HG03064 (cell line): ENCODE data around the gene SLC66A1.
"Not testable (repeated sequence)": the region's sequence is repeated elsewhere in the genome, so short reads cannot be mapped to it uniquely, and the experiment has no call there.

ENCODE experiments used
- ATAC-seq: cut with Tn5 transposase; IDR thresholded peaks from one replicate; pipeline ENCODE4 v1.9.1; 2021; ENCODE audit warnings: low read depth; ENCODE audit not compliant: unreplicated experiment

SLC66A1 gene, protein sequence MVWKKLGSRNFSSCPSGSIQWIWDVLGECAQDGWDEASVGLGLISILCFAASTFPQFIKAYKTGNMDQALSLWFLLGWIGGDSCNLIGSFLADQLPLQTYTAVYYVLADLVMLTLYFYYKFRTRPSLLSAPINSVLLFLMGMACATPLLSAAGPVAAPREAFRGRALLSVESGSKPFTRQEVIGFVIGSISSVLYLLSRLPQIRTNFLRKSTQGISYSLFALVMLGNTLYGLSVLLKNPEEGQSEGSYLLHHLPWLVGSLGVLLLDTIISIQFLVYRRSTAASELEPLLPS

DNA sequence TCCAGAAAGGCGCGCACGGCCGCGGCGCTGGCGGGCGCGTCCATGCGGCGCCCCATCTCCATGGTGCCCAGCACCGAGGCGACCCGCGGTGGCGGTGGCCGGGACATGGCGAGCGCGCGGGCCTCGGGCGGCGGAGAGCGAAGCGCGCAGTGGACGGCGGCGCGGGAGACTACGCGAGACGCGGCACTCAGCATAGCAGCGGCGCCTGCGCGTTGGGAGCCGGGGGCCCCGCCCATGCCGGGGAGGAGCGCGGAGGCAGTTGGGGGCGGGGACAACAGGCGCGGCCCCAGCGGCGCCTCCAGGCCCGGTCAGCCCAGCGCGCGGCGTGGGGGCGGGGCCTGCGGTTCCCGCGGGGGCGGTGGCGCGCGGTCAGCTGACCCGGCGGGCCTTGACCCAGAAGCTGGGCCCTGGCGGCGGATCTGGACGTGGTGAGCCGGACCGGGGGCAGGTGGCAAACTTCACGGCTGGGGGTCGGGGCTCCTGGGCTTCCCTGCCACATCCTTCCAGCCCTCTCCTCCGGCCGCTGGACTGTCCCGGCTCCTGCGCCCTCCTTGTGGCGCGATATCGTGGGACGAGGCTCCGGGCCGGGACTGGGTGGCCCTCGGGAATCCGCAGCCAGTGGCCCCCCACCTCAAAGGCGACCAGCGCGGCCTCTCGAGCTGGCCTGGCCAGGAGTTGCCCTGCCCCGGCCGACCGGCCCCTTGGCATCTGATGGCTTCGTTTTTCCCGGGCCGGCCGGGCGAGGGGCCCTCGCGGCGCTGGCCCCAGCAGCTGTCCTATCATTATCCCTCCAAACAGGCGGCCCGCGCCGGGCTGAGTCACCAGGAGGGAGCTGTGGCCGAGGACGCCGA lies at the start of gene SLC66A1, which contains the start of gene AKR7A2:
Gene SLC66A1, plus strand, starts transcription at position 396 of the 851 bp plus-strand sequence. CDS start 5,352 bp downstream, outside the sequence.
Gene AKR7A2, minus strand, starts transcription at position 214 of the 851 bp plus-strand sequence. Its CDS starts 20 bp downstream, at position 194.
- peak; percentile 64 for ATAC-seq

DNA sequence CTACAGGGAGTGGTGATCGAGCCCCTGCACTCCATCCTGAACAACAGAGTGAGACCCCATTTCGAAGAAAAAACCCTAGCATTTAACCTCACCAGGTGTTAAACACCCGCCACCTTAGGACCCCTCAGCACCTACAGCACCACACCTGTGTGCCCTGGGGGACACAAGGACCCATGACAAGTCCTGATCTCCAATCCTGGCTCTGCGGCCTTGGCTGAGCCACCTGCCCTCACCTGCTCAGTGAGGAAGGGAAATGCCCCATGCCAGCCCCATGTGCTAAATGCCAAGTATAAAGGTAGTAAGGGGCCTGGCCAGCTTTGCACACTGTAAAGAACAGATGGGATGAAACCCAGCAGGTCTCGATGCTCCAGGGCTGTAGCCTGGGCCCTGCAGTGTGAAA lies 49.4 kb upstream of the SLC66A1 start:
- ATAC-seq = no peak

DNA sequence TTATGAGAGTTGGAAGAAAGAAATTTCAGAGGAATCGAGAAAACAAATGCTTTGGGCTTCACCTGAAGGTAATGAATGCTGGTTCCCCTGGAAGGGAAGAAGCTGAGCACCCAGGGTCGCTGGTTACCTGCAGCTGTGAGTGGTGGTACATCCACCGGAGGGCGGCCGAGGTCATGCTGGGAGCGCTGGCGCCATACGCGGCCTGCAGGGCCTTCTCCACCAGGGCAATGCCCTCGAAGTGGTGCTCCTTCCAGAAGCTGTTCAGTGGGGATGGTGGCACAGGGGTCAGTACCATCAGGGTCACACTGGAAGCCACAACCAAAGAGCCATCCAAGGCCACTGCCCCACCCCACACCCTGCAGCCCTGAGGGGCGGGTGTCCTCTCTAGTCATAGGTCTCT lies 43.7 kb upstream of the SLC66A1 start:
- ATAC-seq = no peak

DNA sequence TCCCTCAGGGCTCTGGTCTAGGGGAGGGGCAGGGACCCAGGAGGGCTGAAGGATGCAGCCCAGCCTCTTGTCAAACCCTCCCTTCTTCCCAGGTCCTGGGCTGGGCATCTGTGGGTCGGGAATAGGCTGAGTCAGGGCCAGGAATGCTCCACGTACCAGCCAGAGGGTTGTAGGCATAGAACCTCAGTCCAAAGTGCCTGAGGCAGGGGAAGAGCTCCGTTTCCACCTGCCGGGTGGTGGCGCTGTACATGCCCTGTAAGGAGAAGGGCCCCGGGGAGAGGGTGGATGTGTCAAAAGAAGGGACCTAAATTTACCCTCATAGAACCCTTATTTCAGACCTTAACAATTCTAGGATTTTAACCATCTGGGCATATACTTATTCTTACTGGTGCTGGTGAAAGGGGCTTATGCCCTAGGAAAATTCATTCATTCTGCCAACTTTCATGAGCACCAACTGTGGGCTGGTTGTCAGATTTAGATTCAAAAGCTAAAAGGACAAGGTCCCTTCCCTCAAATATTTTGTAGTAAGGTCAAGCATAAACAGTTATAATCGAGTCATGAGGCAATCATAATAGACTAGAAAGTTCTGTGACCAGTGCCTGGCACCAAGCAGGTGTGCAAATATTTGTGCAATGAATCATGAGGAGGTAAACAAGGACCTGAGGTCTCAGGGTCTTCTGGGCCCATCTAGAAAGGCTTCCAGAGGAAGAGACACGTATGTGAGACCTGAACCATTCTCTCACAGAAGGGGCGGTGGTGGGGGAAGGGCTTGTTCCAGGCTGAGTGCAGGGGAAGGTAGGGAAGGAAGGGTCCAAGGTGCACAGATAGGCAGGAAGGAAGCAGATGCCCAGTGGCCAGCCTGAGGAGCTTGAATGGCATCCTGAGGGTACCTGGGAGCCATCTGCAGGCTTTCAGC lies 42.4 kb upstream of the SLC66A1 start:
- ATAC-seq = not testable (repeated sequence)

DNA sequence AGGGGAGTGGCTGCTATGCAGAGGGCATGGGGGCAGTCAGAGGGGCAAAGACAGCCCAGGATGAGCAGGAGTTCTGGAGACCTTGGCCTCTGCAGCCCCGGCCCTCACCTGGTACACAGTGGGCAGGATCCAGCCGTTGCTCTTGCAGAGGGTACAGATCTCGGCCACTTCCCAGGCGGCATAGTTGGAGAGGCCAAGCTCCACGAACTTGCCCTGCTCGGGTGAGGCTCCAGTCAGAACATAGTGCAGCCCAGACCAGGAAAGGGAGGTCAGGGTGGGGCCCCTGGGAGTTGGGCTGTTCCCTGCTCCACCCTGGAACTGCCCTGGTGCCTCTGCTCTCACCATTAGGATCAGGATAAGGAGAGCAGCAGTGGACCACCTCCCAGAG lies 41.8 kb upstream of the SLC66A1 start:
- not testable (repeated sequence) for ATAC-seq

DNA sequence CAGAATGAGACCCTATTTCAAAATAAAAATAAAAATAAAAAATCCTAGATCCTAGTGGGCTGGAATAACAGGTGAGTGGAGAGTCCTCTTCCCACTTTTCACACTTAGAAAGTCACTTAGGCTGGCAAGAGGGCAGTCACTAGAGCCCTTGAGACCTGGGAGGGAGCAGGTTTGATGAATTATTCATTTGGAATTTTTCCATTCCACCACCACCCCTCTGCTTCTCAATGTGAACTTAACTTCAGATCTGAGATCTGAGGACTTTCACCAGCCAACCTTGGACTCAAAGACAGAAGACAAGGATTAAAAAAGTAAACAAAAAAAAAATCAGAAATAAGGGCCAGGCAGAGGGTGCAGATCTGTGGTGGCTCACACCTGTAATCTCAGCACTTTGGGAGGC lies 40.1 kb upstream of the SLC66A1 start:
- no peak for ATAC-seq

DNA sequence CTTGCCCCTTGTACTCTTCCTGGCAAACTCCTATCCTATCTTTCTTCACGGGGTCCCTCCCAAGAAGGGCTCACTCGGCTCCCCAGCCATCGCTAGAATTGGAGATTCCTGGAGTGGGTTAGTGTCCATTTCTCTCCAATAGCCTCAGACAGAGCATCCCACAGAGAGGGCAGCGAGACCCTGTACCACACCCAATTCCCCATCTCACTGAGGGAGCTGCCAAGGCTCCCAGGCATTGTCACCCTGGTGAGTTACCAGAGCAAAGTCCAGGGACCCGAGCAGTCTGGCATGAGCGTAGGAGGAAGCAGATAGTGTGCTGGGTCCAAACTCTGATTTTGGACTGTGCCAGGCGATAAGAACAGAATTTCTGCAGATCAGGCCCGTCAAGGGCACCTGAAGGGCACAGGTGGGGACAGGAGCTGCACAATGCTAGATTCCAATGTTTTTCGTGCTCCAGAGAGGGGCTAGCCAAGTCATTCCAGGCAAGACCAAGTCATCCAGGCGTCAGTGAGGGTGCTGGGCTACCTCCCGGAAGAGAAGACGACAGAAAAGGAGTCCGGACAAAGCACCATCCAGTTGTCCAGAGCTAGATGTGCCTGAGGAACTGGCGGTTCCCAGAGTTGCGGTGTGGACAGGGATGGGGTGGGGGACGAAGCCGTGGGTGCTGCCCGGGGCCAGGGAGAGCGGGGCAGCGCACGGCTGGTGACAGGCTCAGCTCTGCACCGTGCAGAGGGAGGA lies 38.9 kb upstream of the SLC66A1 start:
- ATAC-seq = no peak

DNA sequence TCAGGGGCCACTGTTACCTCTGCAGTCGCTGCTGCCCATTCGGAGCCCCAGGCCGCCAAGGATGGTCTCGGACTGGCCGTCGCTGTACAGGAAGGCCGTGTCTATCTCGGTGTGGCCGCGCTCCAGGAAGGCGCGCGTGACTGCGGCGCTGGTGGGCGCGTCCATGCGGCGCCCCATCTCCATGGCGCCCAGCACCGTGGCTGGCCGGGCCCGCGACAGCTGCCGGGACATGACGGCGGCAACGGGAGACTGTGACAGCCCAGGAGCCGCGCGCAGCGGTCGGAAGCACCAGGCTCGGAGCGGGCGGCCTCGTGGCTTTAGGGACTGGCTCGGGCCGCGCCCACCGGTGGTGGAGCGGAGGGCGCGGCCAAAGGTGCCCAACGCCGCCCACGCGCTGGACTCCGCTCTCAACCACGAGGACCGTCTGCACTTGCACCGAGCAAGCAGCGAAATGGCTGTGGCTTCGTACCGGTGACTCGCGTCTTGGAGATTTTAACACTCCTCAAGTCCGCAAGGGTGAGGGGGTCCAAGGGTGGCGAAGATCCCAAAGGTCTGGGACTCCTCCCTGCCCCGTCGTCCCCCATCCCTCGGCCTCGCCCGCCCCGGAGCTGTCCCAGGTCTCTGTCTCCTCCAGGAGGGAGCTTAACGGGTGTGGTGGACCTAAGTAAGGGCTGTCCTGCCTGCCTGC lies 38.1 kb upstream of the SLC66A1 start:
- ATAC-seq = not testable (repeated sequence)

DNA sequence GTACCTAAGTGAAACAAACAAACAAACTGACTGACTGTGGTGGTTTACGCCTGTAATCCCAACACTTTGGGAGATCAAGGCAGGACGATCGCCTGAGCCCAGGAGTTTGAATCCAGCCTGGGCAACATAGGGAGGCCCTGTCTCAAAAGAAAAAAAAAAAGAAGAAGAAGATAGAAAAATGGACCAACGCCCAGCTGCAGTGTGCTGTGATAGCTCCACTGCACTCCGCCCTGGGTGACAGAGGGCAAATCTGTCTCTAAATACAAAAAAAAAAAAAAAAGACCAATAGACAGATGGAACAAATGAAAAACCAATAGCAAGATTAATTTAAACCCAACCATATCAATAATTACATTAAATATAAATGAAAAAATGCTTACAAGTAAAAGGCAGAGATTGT lies 37.5 kb upstream of the SLC66A1 start:
- no peak for ATAC-seq

DNA sequence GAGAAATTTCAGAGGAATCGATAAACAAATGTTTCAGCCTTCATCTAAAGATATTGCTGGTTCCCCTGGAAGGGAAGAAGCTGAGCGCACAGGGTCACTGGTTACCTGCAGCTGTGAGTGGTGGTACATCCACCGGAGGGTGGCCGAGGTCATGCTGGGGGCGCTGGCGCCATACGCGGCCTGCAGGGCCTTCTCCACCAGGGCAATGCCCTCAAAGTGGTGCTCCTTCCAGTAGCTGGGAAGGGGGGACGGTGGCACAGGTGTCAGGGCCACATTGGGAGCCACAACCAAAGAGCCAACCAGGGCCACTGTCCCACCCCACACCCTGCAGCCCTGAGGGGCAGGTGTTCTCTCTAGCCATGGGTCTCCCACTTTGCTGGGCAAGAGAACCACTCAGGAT lies 28.2 kb upstream of the SLC66A1 start:
- no peak for ATAC-seq

DNA sequence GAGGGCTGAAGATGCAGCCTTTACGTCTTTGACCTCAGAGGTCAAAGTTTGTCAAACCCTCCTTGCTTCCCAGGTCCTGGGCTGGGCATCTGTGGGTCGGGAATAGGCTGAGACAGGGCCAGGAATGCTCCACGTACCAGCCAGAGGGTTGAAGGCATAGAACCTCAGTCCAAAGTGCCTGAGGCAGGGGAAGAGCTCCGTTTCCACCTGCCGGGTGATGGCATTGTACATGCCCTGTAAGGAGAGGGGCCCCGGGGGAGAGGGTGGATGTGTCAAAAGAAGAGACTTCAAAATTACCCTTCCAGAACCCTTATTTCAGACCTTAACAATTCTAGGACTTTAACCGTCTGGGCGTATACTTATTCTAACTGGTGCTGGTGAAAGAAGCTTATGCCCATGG lies 27.2 kb upstream of the SLC66A1 start:
- ATAC-seq = no peak

DNA sequence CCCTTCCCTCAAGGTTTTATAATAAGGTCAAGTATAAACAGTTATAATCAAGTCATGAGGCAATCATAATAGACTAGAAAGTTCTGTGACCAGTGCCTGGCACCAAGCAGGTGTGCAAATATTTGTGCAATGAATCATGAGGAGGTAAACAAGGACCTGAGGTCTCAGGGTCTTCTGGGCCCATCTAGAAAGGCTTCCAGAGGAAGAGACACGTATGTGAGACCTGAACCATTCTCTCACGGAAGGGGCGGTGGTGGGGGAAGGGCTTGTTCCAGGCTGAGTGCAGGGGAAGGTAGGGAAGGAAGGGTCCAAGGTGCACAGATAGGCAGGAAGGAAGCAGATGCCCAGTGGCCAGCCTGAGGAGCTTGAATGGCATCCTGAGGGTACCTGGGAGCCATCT lies 26.8 kb upstream of the SLC66A1 start:
- ATAC-seq = not testable (repeated sequence)

DNA sequence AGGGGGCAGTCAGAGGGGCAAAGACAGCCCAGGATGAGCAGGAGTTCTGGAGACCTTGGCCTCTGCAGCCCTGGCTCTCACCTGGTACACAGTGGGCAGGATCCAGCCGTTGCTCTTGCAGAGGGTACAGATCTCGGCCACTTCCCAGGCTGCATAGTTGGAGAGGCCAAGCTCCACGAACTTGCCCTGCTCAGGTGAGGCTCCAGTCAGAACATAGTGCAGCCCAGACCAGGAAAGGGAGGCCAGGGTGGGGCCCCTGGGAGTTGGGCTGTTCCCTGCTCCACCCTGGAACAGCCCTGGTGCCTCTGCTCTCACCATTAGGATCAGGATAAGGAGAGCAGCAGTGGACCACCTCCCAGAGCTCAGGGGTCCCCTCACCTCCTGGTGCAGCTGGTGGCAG lies 26.3 kb upstream of the SLC66A1 start:
- not testable (repeated sequence) for ATAC-seq

DNA sequence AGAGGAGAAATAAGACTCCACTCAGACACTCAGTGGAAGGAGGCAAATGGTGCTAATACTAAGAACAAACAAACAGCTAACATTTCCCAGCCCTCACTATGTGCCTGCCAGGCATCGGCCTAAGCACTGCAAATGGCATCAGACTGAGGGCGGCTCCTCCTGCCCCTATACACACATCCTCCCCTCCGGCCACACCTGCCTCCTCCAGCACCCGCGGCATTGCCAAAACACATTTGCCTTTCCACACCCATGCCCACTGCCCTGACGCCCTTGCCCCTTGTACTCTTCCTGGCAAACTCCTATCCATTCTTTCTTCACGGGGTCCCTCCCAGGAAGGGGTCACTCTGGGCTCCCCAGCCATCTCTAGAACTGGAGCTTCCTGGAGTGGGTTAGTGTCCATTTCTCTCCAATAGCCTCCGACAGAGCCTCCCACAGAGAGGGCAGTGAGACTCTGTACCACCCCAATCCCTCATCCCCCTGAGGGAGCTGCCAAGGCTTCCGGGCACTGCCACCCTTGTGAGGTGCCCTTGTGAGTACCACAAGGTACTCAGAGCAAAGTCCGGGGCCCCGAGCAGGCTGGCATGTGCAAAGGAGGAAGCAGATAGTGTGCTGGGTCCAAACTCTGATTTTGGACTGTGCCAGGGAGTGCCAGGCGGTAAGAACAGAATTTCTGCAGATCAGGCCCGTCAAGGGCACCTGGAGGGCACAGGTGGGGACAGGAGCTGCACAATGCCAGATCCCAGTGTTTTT lies 24.5 kb upstream of the SLC66A1 start:
- ATAC-seq = no peak

DNA sequence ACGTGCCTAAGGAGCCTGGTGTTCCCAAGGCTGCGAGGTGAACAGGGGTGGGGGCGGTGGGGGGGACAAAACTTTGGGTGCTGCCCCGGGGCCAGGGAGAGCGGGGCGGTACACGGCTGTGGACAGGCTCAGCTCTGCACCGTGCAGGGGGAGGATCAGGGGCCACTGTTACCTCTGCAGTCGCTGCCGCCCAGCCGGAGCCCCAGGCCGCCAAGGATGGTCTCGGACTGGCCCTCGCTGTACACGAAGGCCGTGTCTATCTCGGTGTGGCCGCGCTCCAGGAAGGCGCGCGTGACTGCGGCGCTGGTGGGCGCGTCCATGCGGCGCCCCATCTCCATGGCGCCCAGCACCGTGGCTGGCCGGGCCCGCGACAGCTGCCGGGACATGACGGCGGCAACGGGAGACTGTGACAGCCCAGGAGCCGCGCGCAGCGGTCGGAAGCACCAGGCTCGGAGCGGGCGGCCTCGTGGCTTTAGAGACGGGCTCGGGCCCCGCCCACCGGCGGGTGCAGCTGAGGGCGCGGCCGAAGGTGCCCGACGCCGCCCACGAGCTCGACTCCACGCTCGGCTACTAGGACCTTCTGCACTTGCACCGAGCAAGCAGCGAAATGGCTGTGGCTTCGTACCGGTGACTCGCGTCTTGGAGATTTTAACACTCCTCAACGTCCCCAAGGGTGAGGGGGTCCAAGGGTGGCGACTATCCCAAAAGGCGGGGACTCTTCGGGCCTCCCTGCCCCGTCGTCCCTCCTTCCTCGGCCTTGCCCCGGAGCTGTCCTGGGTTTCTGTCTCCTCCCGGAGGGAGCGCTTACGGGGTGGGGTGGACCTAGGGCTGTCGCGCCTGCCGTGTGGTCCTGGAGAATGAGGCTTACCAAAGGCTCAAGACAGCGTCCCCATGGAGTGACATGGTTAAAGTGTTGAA lies 23.5 kb upstream of the SLC66A1 start, which contains the start of gene AKR7A3:
Gene AKR7A3, minus strand, starts transcription at position 447 of the 918 bp plus-strand sequence. Its CDS starts 61 bp downstream, at position 386.
- not testable (repeated sequence) for ATAC-seq

DNA sequence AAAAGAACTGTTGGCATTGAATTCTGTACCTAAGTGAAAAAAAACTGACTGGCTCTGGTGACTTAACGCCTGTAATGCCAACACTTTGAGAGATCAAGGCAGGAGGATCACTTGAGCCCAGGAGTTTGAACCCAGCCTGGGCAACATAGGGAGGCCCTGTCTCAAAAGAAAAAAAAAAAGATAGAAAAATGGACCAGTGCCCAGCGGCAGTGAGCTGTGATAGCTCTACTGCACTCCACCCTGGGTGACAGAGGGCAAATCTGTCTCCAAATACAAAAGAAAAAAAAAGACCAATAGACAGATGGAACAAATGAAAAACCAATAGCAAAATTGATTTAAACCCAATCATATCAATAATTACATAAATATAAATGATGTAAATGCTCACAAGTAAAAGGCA lies 22.9 kb upstream of the SLC66A1 start:
- no peak for ATAC-seq

DNA sequence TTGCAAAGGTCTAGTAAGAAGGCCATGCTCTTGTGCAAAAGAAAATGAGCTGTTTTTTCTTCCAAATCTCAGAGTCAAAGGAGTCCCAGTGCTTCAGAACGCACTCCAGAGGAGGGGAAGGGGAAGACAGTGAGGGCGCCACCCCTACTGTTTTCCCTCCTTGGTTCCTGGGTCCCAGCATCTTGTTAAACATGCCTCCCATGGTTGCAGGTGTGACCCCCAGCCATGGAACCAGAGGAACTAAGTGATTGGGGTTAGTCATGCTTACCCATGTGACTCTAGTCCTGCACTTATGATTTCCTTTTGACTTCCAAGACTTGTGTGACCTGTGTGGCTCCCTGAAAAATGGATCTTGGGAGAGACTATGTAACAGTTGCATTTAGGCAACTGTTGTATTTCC lies 17.5 kb upstream of the SLC66A1 start:
- no peak for ATAC-seq

DNA sequence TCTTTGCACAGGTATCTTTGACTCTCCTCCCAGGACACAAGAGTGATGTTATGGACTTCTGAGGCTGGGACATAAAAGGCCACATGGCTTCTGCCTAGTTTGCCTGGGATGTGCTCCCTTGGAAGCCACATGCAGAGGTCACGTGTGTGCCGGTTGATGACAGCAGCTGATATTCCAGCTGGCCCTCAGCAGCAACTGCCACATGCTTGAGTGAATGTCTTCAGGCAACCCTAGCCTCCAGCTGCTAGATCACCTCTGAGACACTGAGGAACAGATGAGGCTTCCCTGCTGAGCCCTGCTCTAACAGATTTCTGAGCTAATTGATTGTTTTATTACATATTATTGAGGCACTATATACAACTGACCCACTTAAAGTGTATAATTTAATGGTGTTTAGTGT lies 11.9 kb upstream of the SLC66A1 start:
- no peak for ATAC-seq
